ENCODE results near the gene KIF26B.

Gene KIF26B

GRCh38 chr1:245428681-245429080 lies 273.9 kb downstream of the KIF26B start:
- Histone ChIP-seq H3K27me3 (ENCODE audit: insufficient read depth, low read depth, severe bottlenecking) (no peaks in the 10 kb centered on the region), H3K27ac (no peak overlapping the region), H3K4me3 (ENCODE audit: low read depth, low read length) (no peak overlapping the region), H3K9me3 (ENCODE audit: severe bottlenecking) (no peaks in the 10 kb centered on the region), H3K36me3 (no peaks in the 10 kb centered on the region)
- no peak for DNase-seq
- TF ChIP-seq CTCF (IDR thresholded peaks at IDR 0.05; ENCODE audit: low read depth, low read length), result no peak

GRCh38 chr1:245431706-245432105 lies 276.9 kb downstream of the KIF26B start:
- Histone ChIP-seq H3K4me3 (ENCODE audit: low read depth, low read length) (no peak overlapping the region), H3K9me3 (ENCODE audit: severe bottlenecking) (peaks cover 3% of the 10 kb centered on the region), H3K27ac (no peak overlapping the region), H3K36me3 (no peaks in the 10 kb centered on the region), H3K27me3 (ENCODE audit: insufficient read depth, low read depth, severe bottlenecking) (no peaks in the 10 kb centered on the region)
- no peak for DNase-seq
- no peak for TF ChIP-seq CTCF (IDR thresholded peaks at IDR 0.05; ENCODE audit: low read depth, low read length)

- Histone ChIP-seq H3K27ac (no peak overlapping the region), H3K27me3 (ENCODE audit: insufficient read depth, low read depth, severe bottlenecking) (no peaks in the 10 kb centered on the region), H3K4me3 (ENCODE audit: low read depth, low read length) (no peak overlapping the region), H3K9me3 (ENCODE audit: severe bottlenecking) (peaks cover 3% of the 10 kb centered on the region), H3K36me3 (no peaks in the 10 kb centered on the region)
- no peak for DNase-seq
- no peak for TF ChIP-seq CTCF (IDR thresholded peaks at IDR 0.05; ENCODE audit: low read depth, low read length)
Measured at GRCh38 chr1:245432228-245432875, 277.6 kb downstream of the KIF26B start.

- Histone ChIP-seq H3K36me3 (no peaks in the 10 kb centered on the region), H3K27ac (no peak overlapping the region), H3K27me3 (ENCODE audit: insufficient read depth, low read depth, severe bottlenecking) (no peaks in the 10 kb centered on the region), H3K4me3 (ENCODE audit: low read depth, low read length) (no peak overlapping the region), H3K9me3 (ENCODE audit: severe bottlenecking) (peaks cover 3% of the 10 kb centered on the region)
- no peak for TF ChIP-seq CTCF (IDR thresholded peaks at IDR 0.05; ENCODE audit: low read depth, low read length)
- no peak for DNase-seq
Measured at GRCh38 chr1:245433561-245433960, 278.8 kb downstream of the KIF26B start.

- Histone ChIP-seq H3K27ac (no peak overlapping the region), H3K9me3 (ENCODE audit: severe bottlenecking) (peaks cover 3% of the 10 kb centered on the region), H3K36me3 (no peaks in the 10 kb centered on the region), H3K27me3 (ENCODE audit: insufficient read depth, low read depth, severe bottlenecking) (no peaks in the 10 kb centered on the region), H3K4me3 (ENCODE audit: low read depth, low read length) (no peak overlapping the region)
- no peak for DNase-seq
- peak; percentile 50 for TF ChIP-seq CTCF (IDR thresholded peaks at IDR 0.05; ENCODE audit: low read depth, low read length)
Measured at GRCh38 chr1:245434280-245434679, 279.5 kb downstream of the KIF26B start.

GRCh38 chr1:245436407-245436806 lies 281.6 kb downstream of the KIF26B start:
- H3K9me3 ChIP-seq (ENCODE audit: severe bottlenecking), result peaks cover 3% of the 10 kb centered on the region
- H3K27me3 ChIP-seq (ENCODE audit: insufficient read depth, low read depth, severe bottlenecking), result no peaks in the 10 kb centered on the region
- no peak overlapping the region for H3K4me3 ChIP-seq (ENCODE audit: low read depth, low read length)
- no peak overlapping the region for H3K27ac ChIP-seq
- no peak for TF ChIP-seq CTCF (IDR thresholded peaks at IDR 0.05; ENCODE audit: low read depth, low read length)
- H3K36me3 ChIP-seq, result no peaks in the 10 kb centered on the region; the same call in 1 of the 2 replicates
- no peak for DNase-seq

Data from WERI-Rb-1 (cell line).